H9 (cell line): ENCODE measurements around the gene SERPINE2. TPM values are rescaled to one million over a fixed set of nuclear protein-coding genes. Genes with fewer than 3 reads are reported as not detected.

Experiments
- DNase-seq: peaks from one replicate; pipeline ENCODE4 v3.0.0-alpha.2; 2017
- H2AFZ ChIP-seq: one replicate; pipeline ENCODE4 v1.6.1; 2013; ENCODE audit warnings: mild to moderate bottlenecking, low read length, control low read depth, moderate library complexity
- H2AK5ac ChIP-seq: 2 replicates; pipeline ENCODE4 v1.6.1; 2013; ENCODE audit warnings: low read length, control low read depth, mixed read lengths; ENCODE audit not compliant: insufficient read length
- H2BK120ac ChIP-seq: one replicate; pipeline ENCODE4 v1.6.1; 2013; ENCODE audit warnings: low read depth, mild to moderate bottlenecking, low read length, control low read depth, inconsistent platforms; ENCODE audit not compliant: poor library complexity, severe bottlenecking
- H2BK12ac ChIP-seq: 2 replicates; pipeline ENCODE4 v1.6.1; 2013; ENCODE audit warnings: low read length, control low read depth, mixed read lengths, low read depth; ENCODE audit not compliant: insufficient read length
- H2BK15ac ChIP-seq: 2 replicates; pipeline ENCODE4 v1.6.1; 2013; ENCODE audit warnings: low read depth, low read length, control low read depth
- H2BK20ac ChIP-seq: one replicate; pipeline ENCODE4 v1.6.1; 2013; ENCODE audit warnings: low read depth, mild to moderate bottlenecking, low read length, control low read depth, inconsistent platforms; ENCODE audit not compliant: poor library complexity, severe bottlenecking
- H2BK5ac ChIP-seq: 2 replicates; pipeline ENCODE4 v1.6.1; 2013; ENCODE audit warnings: low read length, control low read depth, mixed read lengths; ENCODE audit not compliant: insufficient read length
- H3K14ac ChIP-seq: 2 replicates; pipeline ENCODE4 v1.6.1; 2013; ENCODE audit warnings: low read length, control low read depth; ENCODE audit not compliant: insufficient read depth
- H3K18ac ChIP-seq: 2 replicates; pipeline ENCODE4 v1.6.1; 2013; ENCODE audit warnings: low read depth, mild to moderate bottlenecking, mixed read lengths, low read length, control low read depth; ENCODE audit not compliant: insufficient read length
- H3K23ac ChIP-seq: 2 replicates; pipeline ENCODE4 v1.6.1; 2013; ENCODE audit warnings: low read length, control low read depth, mixed read lengths, low read depth; ENCODE audit not compliant: insufficient read length
- H3K23me2 ChIP-seq: 2 replicates; pipeline ENCODE4 v1.6.1; 2013; ENCODE audit warnings: low read depth, mild to moderate bottlenecking, mixed read lengths, low read length, control low read depth; ENCODE audit not compliant: insufficient read length, poor library complexity, severe bottlenecking
- H3K27ac ChIP-seq: 2 replicates; pipeline ENCODE4 v1.5.1; 2013; ENCODE audit warnings: low read length, control low read depth, mixed read lengths, low read depth; ENCODE audit not compliant: insufficient read length
- H3K27me3 ChIP-seq: 2 replicates; pipeline ENCODE4 v1.6.1; 2013; ENCODE audit warnings: low read length, control low read depth, inconsistent platforms; ENCODE audit not compliant: insufficient read depth
- H3K4ac ChIP-seq: 2 replicates; pipeline ENCODE4 v1.6.1; 2013; ENCODE audit warnings: low read depth, mild to moderate bottlenecking, control low read depth, inconsistent platforms, low read length, moderate library complexity
- H3K4me1 ChIP-seq: 2 replicates; pipeline ENCODE4 v1.6.1; 2013; ENCODE audit warnings: low read length, control low read depth, inconsistent platforms; ENCODE audit not compliant: insufficient read depth
- H3K4me2 ChIP-seq: 2 replicates; pipeline ENCODE4 v1.6.1; 2013; ENCODE audit warnings: low read length, control low read depth, mixed read lengths; ENCODE audit not compliant: insufficient read length, insufficient read depth
- H3K56ac ChIP-seq: 2 replicates; pipeline ENCODE4 v1.6.1; 2013; ENCODE audit warnings: low read depth, mild to moderate bottlenecking, mixed read lengths, low read length, control low read depth; ENCODE audit not compliant: insufficient read length
- H3K79me1 ChIP-seq: 2 replicates; pipeline ENCODE4 v1.6.1; 2013; ENCODE audit warnings: low read depth, mild to moderate bottlenecking, moderate library complexity, low read length, control low read depth, inconsistent platforms; ENCODE audit not compliant: insufficient read depth, poor library complexity, severe bottlenecking
- H3K79me2 ChIP-seq: 2 replicates; pipeline ENCODE4 v1.6.1; 2013; ENCODE audit warnings: low read length, control low read depth, inconsistent platforms; ENCODE audit not compliant: insufficient read depth
- H3K9ac ChIP-seq: 2 replicates; pipeline ENCODE4 v1.6.1; 2013; ENCODE audit warnings: low read length, control low read depth, mixed read lengths; ENCODE audit not compliant: insufficient read length; ENCODE audit errors: extremely low read depth
- H3K9me3 ChIP-seq: one replicate; pipeline ENCODE4 v1.6.1; 2013; ENCODE audit warnings: low read depth, low read length, inconsistent platforms; ENCODE audit not compliant: control insufficient read depth
- H3T11ph ChIP-seq: one replicate; pipeline ENCODE4 v1.6.1; 2013; ENCODE audit warnings: mild to moderate bottlenecking, low read length, control low read depth, inconsistent platforms
- H4K20me1 ChIP-seq: one replicate; pipeline ENCODE4 v1.6.1; 2013; ENCODE audit not compliant: control insufficient read depth, insufficient read length, insufficient read depth
- H4K5ac ChIP-seq: 2 replicates; pipeline ENCODE4 v1.6.1; 2013; ENCODE audit warnings: low read depth, mild to moderate bottlenecking, mixed read lengths, low read length, control low read depth; ENCODE audit not compliant: insufficient read length
- H4K8ac ChIP-seq: replicated peaks from 2 replicates; pipeline ENCODE4 v1.6.1; 2013; ENCODE audit warnings: low read length, control low read depth, mixed read lengths, low read depth; ENCODE audit not compliant: insufficient read length
- H4K91ac ChIP-seq: 2 replicates; pipeline ENCODE4 v1.6.1; 2013; ENCODE audit warnings: low read depth, mild to moderate bottlenecking, moderate library complexity, mixed read lengths, low read length, control low read depth; ENCODE audit not compliant: insufficient read length
- H3K27ac Mint-ChIP-seq, 3 experiments: 2 replicates in 2 of 3; 3 replicates in 1 of 3; pipeline ENCODE4 v1.8.0; 2020 to 2021; ENCODE audit warnings: mixed read lengths in 3 of 3, mild to moderate bottlenecking in 1 of 3, moderate library complexity in 1 of 3
- H3K27me3 Mint-ChIP-seq: 2 replicates; pipeline ENCODE4 v1.8.0; 2021; ENCODE audit warnings: low read depth, mild to moderate bottlenecking, moderate library complexity, mixed read lengths
- H3K36me3 Mint-ChIP-seq, 3 experiments: 2 replicates in 2 of 3; 3 replicates in 1 of 3; pipeline ENCODE4 v1.8.0; 2020 to 2021; ENCODE audit warnings: low read depth in 3 of 3, mixed read lengths in 3 of 3; ENCODE audit not compliant: insufficient read depth in 1 of 3
- H3K4me1 Mint-ChIP-seq, 2 experiments: 2 replicates each; pipeline ENCODE4 v1.8.0; 2020; ENCODE audit warnings: mixed read lengths in 2 of 2
- H3K4me3 Mint-ChIP-seq, 2 experiments: 2 replicates in 1 of 2; 3 replicates in 1 of 2; pipeline ENCODE4 v1.8.0; 2020 to 2021; ENCODE audit warnings: mild to moderate bottlenecking in 2 of 2, mixed read lengths in 2 of 2, moderate library complexity in 1 of 2
- H3K9me3 Mint-ChIP-seq, 2 experiments: 2 replicates in 1 of 2; 3 replicates in 1 of 2; pipeline ENCODE4 v1.8.0; 2020; ENCODE audit warnings: mild to moderate bottlenecking in 2 of 2, mixed read lengths in 2 of 2, moderate library complexity in 1 of 2
- WGBS: extraction: QIAGEN DNeasy Blood & Tissue Kit; methylation state at CpG from one replicate; pipeline ENCODE4 v1.1.7; 2013; ENCODE audit warnings: missing lambda C conversion rate, low lambda C conversion rate, mixed read lengths; ENCODE audit not compliant: insufficient read length; ENCODE audit errors: extremely low coverage; 5-methylcytosine and 5-hydroxymethylcytosine counted together
- total RNA-seq: library from RNA; stranded (reverse); gene quantifications from 2 replicates; pipeline ENCODE4 v1.2.1, GENCODE V29; 2021
- TF ChIP-seq, protein P1 (sequence below): fragments of 200-600 bp; sonication (generic); conservative IDR thresholded peaks from 3 replicates; pipeline ENCODE4 v1.8.0; 2021; ENCODE audit warnings: antibody characterized with exemption, mild to moderate bottlenecking

SERPINE2 gene
- total RNA-seq, 1 experiment from 2014 or later: 40.0 TPM

- TF ChIP-seq, protein P1, sequence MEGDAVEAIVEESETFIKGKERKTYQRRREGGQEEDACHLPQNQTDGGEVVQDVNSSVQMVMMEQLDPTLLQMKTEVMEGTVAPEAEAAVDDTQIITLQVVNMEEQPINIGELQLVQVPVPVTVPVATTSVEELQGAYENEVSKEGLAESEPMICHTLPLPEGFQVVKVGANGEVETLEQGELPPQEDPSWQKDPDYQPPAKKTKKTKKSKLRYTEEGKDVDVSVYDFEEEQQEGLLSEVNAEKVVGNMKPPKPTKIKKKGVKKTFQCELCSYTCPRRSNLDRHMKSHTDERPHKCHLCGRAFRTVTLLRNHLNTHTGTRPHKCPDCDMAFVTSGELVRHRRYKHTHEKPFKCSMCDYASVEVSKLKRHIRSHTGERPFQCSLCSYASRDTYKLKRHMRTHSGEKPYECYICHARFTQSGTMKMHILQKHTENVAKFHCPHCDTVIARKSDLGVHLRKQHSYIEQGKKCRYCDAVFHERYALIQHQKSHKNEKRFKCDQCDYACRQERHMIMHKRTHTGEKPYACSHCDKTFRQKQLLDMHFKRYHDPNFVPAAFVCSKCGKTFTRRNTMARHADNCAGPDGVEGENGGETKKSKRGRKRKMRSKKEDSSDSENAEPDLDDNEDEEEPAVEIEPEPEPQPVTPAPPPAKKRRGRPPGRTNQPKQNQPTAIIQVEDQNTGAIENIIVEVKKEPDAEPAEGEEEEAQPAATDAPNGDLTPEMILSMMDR: no peak
- no peak overlapping the region for H3K27ac ChIP-seq
- H4K5ac ChIP-seq: no peak overlapping the region
- no peak overlapping the region for H3K14ac ChIP-seq
- Mint-ChIP-seq H3K27ac (no peak overlapping the region), H3K4me1 (peaks cover 0 to 3% of the 10 kb centered on the region in 2 experiments; a peak in 1 of 4 replicates), H3K36me3 (peaks cover 11 to 24% (median 17%) of the 10 kb centered on the region in 3 experiments; a peak in 5 of 7 replicates), H3K4me3 (no peak overlapping the region), H3K9me3 (no peaks in the 10 kb centered on the region; a peak in 2 of 5 replicates), H3K27me3 (no peaks in the 10 kb centered on the region)
- H3K27me3 ChIP-seq: no peaks in the 10 kb centered on the region
- no peak overlapping the region for H4K91ac ChIP-seq
- DNase-seq: no peak
- H3K4me1 ChIP-seq: no peaks in the 10 kb centered on the region
- no peak overlapping the region for H2BK12ac ChIP-seq
- H3K56ac ChIP-seq: no peak overlapping the region
- no peak overlapping the region for H3T11ph ChIP-seq
- no peak overlapping the region for H2BK20ac ChIP-seq
- no peaks in the 10 kb centered on the region for H4K20me1 ChIP-seq
- H2BK5ac ChIP-seq: no peak overlapping the region
- WGBS: no CpG with 5 or more reads among the region's 6 CpGs
- no peaks in the 10 kb centered on the region for H3K9me3 ChIP-seq
- H3K79me1 ChIP-seq: no peaks in the 10 kb centered on the region
- no peak overlapping the region for H3K4me2 ChIP-seq
- no peak overlapping the region for H3K9ac ChIP-seq
- no peak overlapping the region for H4K8ac ChIP-seq
- no peaks in the 10 kb centered on the region for H3K23me2 ChIP-seq
- H2BK120ac ChIP-seq: no peak overlapping the region
- H2BK15ac ChIP-seq: no peak overlapping the region
- no peak overlapping the region for H3K23ac ChIP-seq
- H3K18ac ChIP-seq: no peak overlapping the region
- no peak overlapping the region for H2AFZ ChIP-seq
- H3K4ac ChIP-seq: no peak overlapping the region
- H2AK5ac ChIP-seq: no peak overlapping the region
- H3K79me2 ChIP-seq: no peaks in the 10 kb centered on the region
These were observed 42.7 kb downstream of the SERPINE2 start for GRCh38 chr2:223996391-223996790.
